ENCODE results near the gene OMG.

OMG gene

GRCh38 chr17:31281061-31281460 is 16.0 kb downstream of the OMG start:
- no peak for DNase-seq (ENCODE audit: low read depth, low spot score)
- Histone ChIP-seq H3K27ac (no peak overlapping the region), H3K9ac (ENCODE audit: insufficient read length) (no peak overlapping the region), H3K4me3 (no peak overlapping the region), H3K9me3 (ENCODE audit: low read depth, low read length) (no peaks in the 10 kb centered on the region), H3K36me3 (ENCODE audit: insufficient read depth, low read length) (peaks cover 13% of the 10 kb centered on the region; the same call in 1 of the 2 replicates)
- no peak for TF ChIP-seq POLR2AphosphoS5 (IDR thresholded peaks at IDR 0.05; ENCODE audit: borderline replicate concordance, low read depth, low read length)
- TF ChIP-seq EZH2 (IDR thresholded peaks at IDR 0.05) = no peak
- no peak for TF ChIP-seq FOXP2 (optimal IDR thresholded peaks at IDR 0.05; ENCODE audit: control extremely low read depth, extremely low read length, insufficient read depth)

- TF ChIP-seq EZH2 (IDR thresholded peaks at IDR 0.05) (no peak), POLR2AphosphoS5 (IDR thresholded peaks at IDR 0.05; ENCODE audit: borderline replicate concordance, low read depth, low read length) (no peak), FOXP2 (optimal IDR thresholded peaks at IDR 0.05; ENCODE audit: control extremely low read depth, extremely low read length, insufficient read depth) (no peak)
- Histone ChIP-seq H3K36me3 (ENCODE audit: insufficient read depth, low read length) (peaks cover 23% of the 10 kb centered on the region), H3K9ac (ENCODE audit: insufficient read length) (no peak overlapping the region), H3K9me3 (ENCODE audit: low read depth, low read length) (no peaks in the 10 kb centered on the region), H3K4me3 (no peak overlapping the region), H3K27ac (no peak overlapping the region)
- no peak for DNase-seq (ENCODE audit: low read depth, low spot score)
Observed at GRCh38 chr17:31279401-31279800, 17.6 kb downstream of the OMG start.

GRCh38 chr17:31275116-31275515 is 21.9 kb downstream of the OMG start:
- no peak for DNase-seq (ENCODE audit: low read depth, low spot score)
- TF ChIP-seq EZH2 (IDR thresholded peaks at IDR 0.05) (no peak), FOXP2 (optimal IDR thresholded peaks at IDR 0.05; ENCODE audit: control extremely low read depth, extremely low read length, insufficient read depth) (no peak), POLR2AphosphoS5 (IDR thresholded peaks at IDR 0.05; ENCODE audit: borderline replicate concordance, low read depth, low read length) (no peak)
- peaks cover 40% of the 10 kb centered on the region for H3K36me3 ChIP-seq (ENCODE audit: insufficient read depth, low read length)
- no peak overlapping the region for H3K4me3 ChIP-seq
- H3K9ac ChIP-seq (ENCODE audit: insufficient read length) = no peak overlapping the region
- H3K27ac ChIP-seq = no peak overlapping the region
- H3K9me3 ChIP-seq (ENCODE audit: low read depth, low read length) = no peaks in the 10 kb centered on the region

GRCh38 chr17:31274252-31274651 is 22.8 kb downstream of the OMG start:
- H3K27ac ChIP-seq = no peak overlapping the region
- no peak overlapping the region for H3K9ac ChIP-seq (ENCODE audit: insufficient read length)
- DNase-seq (ENCODE audit: low read depth, low spot score) = no peak
- H3K4me3 ChIP-seq = no peak overlapping the region
- H3K36me3 ChIP-seq (ENCODE audit: insufficient read depth, low read length) = peaks cover 48% of the 10 kb centered on the region
- no peaks in the 10 kb centered on the region for H3K9me3 ChIP-seq (ENCODE audit: low read depth, low read length)
- no peak for TF ChIP-seq POLR2AphosphoS5 (IDR thresholded peaks at IDR 0.05; ENCODE audit: borderline replicate concordance, low read depth, low read length)
- no peak for TF ChIP-seq FOXP2 (optimal IDR thresholded peaks at IDR 0.05; ENCODE audit: control extremely low read depth, extremely low read length, insufficient read depth)
- TF ChIP-seq EZH2 (IDR thresholded peaks at IDR 0.05) = no peak

- TF ChIP-seq FOXP2 (optimal IDR thresholded peaks at IDR 0.05; ENCODE audit: control extremely low read depth, extremely low read length, insufficient read depth) (no peak), EZH2 (IDR thresholded peaks at IDR 0.05) (no peak), POLR2AphosphoS5 (IDR thresholded peaks at IDR 0.05; ENCODE audit: borderline replicate concordance, low read depth, low read length) (no peak)
- Histone ChIP-seq H3K9me3 (ENCODE audit: low read depth, low read length) (no peaks in the 10 kb centered on the region), H3K27ac (no peak overlapping the region), H3K36me3 (ENCODE audit: insufficient read depth, low read length) (peaks cover 52% of the 10 kb centered on the region), H3K9ac (ENCODE audit: insufficient read length) (no peak overlapping the region), H3K4me3 (no peak overlapping the region)
- DNase-seq (ENCODE audit: low read depth, low spot score) = no peak
Observed at GRCh38 chr17:31273516-31273915, 23.5 kb downstream of the OMG start.

GRCh38 chr17:31272803-31273202 is 24.2 kb downstream of the OMG start:
- Histone ChIP-seq H3K27ac (no peak overlapping the region), H3K4me3 (no peak overlapping the region), H3K36me3 (ENCODE audit: insufficient read depth, low read length) (peaks cover 56% of the 10 kb centered on the region), H3K9ac (ENCODE audit: insufficient read length) (no peak overlapping the region), H3K9me3 (ENCODE audit: low read depth, low read length) (no peaks in the 10 kb centered on the region)
- no peak for DNase-seq (ENCODE audit: low read depth, low spot score)
- TF ChIP-seq POLR2AphosphoS5 (IDR thresholded peaks at IDR 0.05; ENCODE audit: borderline replicate concordance, low read depth, low read length) (no peak), FOXP2 (optimal IDR thresholded peaks at IDR 0.05; ENCODE audit: control extremely low read depth, extremely low read length, insufficient read depth) (no peak), EZH2 (IDR thresholded peaks at IDR 0.05) (no peak)

GRCh38 chr17:31272236-31272635 is 24.8 kb downstream of the OMG start:
- H3K27ac ChIP-seq = no peak overlapping the region
- TF ChIP-seq POLR2AphosphoS5 (IDR thresholded peaks at IDR 0.05; ENCODE audit: borderline replicate concordance, low read depth, low read length) = no peak
- TF ChIP-seq FOXP2 (optimal IDR thresholded peaks at IDR 0.05; ENCODE audit: control extremely low read depth, extremely low read length, insufficient read depth) = no peak
- TF ChIP-seq EZH2 (IDR thresholded peaks at IDR 0.05) = no peak
- no peak overlapping the region for H3K4me3 ChIP-seq
- no peak overlapping the region for H3K9ac ChIP-seq (ENCODE audit: insufficient read length)
- H3K36me3 ChIP-seq (ENCODE audit: insufficient read depth, low read length) = peaks cover 56% of the 10 kb centered on the region
- no peak for DNase-seq (ENCODE audit: low read depth, low spot score)
- no peaks in the 10 kb centered on the region for H3K9me3 ChIP-seq (ENCODE audit: low read depth, low read length)

GRCh38 chr17:31269578-31269983 is 27.5 kb downstream of the OMG start:
- no peak for TF ChIP-seq FOXP2 (optimal IDR thresholded peaks at IDR 0.05; ENCODE audit: control extremely low read depth, extremely low read length, insufficient read depth)
- no peak for TF ChIP-seq POLR2AphosphoS5 (IDR thresholded peaks at IDR 0.05; ENCODE audit: borderline replicate concordance, low read depth, low read length)
- TF ChIP-seq EZH2 (IDR thresholded peaks at IDR 0.05) = no peak
- Histone ChIP-seq H3K4me3 (no peak overlapping the region), H3K9me3 (ENCODE audit: low read depth, low read length) (no peaks in the 10 kb centered on the region), H3K9ac (ENCODE audit: insufficient read length) (no peak overlapping the region), H3K36me3 (ENCODE audit: insufficient read depth, low read length) (peaks cover 64% of the 10 kb centered on the region), H3K27ac (peak overlapping the region; percentile 71)
- DNase-seq (ENCODE audit: low read depth, low spot score) = no peak

GRCh38 chr17:31269036-31269577 is 27.9 kb downstream of the OMG start:
- no peak for DNase-seq (ENCODE audit: low read depth, low spot score)
- Histone ChIP-seq H3K9ac (ENCODE audit: insufficient read length) (no peak overlapping the region), H3K9me3 (ENCODE audit: low read depth, low read length) (no peaks in the 10 kb centered on the region), H3K4me3 (no peak overlapping the region), H3K36me3 (ENCODE audit: insufficient read depth, low read length) (peaks cover 62% of the 10 kb centered on the region), H3K27ac (peak overlapping the region; percentile 71)
- TF ChIP-seq FOXP2 (optimal IDR thresholded peaks at IDR 0.05; ENCODE audit: control extremely low read depth, extremely low read length, insufficient read depth) (no peak), POLR2AphosphoS5 (IDR thresholded peaks at IDR 0.05; ENCODE audit: borderline replicate concordance, low read depth, low read length) (no peak), EZH2 (IDR thresholded peaks at IDR 0.05) (no peak)
